ENCODE measurements around the gene MAGEA11. TPM values are rescaled to one million over a fixed set of nuclear protein-coding genes. Genes with fewer than 3 reads are reported as not detected.
"Not testable (repeated sequence)": the region's sequence is repeated elsewhere in the genome, so short reads cannot be mapped to it uniquely, and the experiment has no call there.

MAGEA11 gene
- total RNA-seq, 2 experiments from 2014 or later = not detected

DNA sequence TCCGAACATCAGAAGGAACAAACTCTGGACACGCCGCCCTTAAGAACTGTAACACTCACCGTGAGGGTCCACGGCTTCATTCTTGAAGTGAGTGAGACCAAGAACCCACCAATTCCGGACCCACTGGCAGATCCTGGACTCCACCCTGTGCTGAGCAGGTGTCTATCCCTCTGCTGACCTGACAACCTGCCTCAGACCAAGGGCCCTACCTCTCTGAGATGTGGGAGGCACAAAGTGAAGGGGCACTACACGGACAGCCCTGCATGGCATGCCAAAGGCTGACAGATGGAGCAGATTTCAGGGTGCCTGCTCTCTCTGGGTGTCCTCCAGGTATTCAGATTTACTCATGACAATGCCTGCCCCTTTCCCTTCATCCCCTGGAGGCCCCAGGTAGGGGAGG lies 48.0 kb downstream of the MAGEA11 start:
- Histone ChIP-seq H3K79me2 (ENCODE audit: insufficient read depth, low read depth, low read length) (no peaks in the 10 kb centered on the region), H3K4me1 (ENCODE audit: insufficient read depth, low read length, poor library complexity, severe bottlenecking) (no peaks in the 10 kb centered on the region), H3K4me2 (ENCODE audit: low read length) (no peak overlapping the region), H3K9me2 (ENCODE audit: insufficient read depth, low read length) (no peaks in the 10 kb centered on the region), H4K20me1 (ENCODE audit: insufficient read depth, low read length) (no peaks in the 10 kb centered on the region), H3K9me3 (ENCODE audit: low read length) (no peaks in the 10 kb centered on the region), H3K27ac (ENCODE audit: low read depth, low read length, poor library complexity, severe bottlenecking) (no peak overlapping the region), H3K36me3 (ENCODE audit: insufficient read depth, low read length) (no peaks in the 10 kb centered on the region), H2AFZ (ENCODE audit: low read length) (no peak overlapping the region), H3K4me3 (ENCODE audit: low read depth, low read length, poor library complexity, severe bottlenecking) (no peak overlapping the region)
- ChIA-PET CTCF (ENCODE audit: unreplicated experiment) (no interaction called here), POLR2A (interaction anchor here (0.6 kb wide), 1 partner anchor 788 kb away, joined by 3 read pairs; no protein-coding TSS in a partner anchor)
- no peak for TF ChIP-seq EZH2phosphoT487 (IDR thresholded peaks at IDR 0.05; ENCODE audit: borderline replicate concordance, low read depth, low read length)
- TF ChIP-seq CTCF (conservative IDR thresholded peaks at IDR 0.05; ENCODE audit: low read length) = no peak
- intact Hi-C loops (cut with micrococcal nuclease; ENCODE audit: unreplicated experiment) = no loop called here
- DNase-seq (ENCODE audit: low spot score) = no peak
- BruUV-seq (replicated peaks) = no TSS peak

GRCh38 chrX:149760965-149761364 lies 49.1 kb downstream of the MAGEA11 start:
- no peaks in the 10 kb centered on the region for H3K9me2 ChIP-seq (ENCODE audit: insufficient read depth, low read length)
- H4K20me1 ChIP-seq (ENCODE audit: insufficient read depth, low read length) = no peaks in the 10 kb centered on the region
- no peaks in the 10 kb centered on the region for H3K36me3 ChIP-seq (ENCODE audit: insufficient read depth, low read length)
- H3K4me1 ChIP-seq (ENCODE audit: insufficient read depth, low read length, poor library complexity, severe bottlenecking) = no peaks in the 10 kb centered on the region
- H3K27ac ChIP-seq (ENCODE audit: low read depth, low read length, poor library complexity, severe bottlenecking) = no peak overlapping the region
- no peaks in the 10 kb centered on the region for H3K9me3 ChIP-seq (ENCODE audit: low read length)
- POLR2A ChIA-PET = no interaction called here
- no peak overlapping the region for H3K4me3 ChIP-seq (ENCODE audit: low read depth, low read length, poor library complexity, severe bottlenecking)
- TF ChIP-seq EZH2phosphoT487 (IDR thresholded peaks at IDR 0.05; ENCODE audit: borderline replicate concordance, low read depth, low read length) = no peak
- no peak for TF ChIP-seq CTCF (conservative IDR thresholded peaks at IDR 0.05; ENCODE audit: low read length)
- intact Hi-C loops (cut with micrococcal nuclease; ENCODE audit: unreplicated experiment) = no loop called here
- CTCF ChIA-PET (ENCODE audit: unreplicated experiment) = no interaction called here
- H3K79me2 ChIP-seq (ENCODE audit: insufficient read depth, low read depth, low read length) = no peaks in the 10 kb centered on the region
- H2AFZ ChIP-seq (ENCODE audit: low read length) = no peak overlapping the region
- BruUV-seq (replicated peaks) = no TSS peak
- no peak overlapping the region for H3K4me2 ChIP-seq (ENCODE audit: low read length)
- no peak for DNase-seq (ENCODE audit: low spot score)

- H3K27ac ChIP-seq (ENCODE audit: low read depth, low read length, poor library complexity, severe bottlenecking); H3K4me1 ChIP-seq (ENCODE audit: insufficient read depth, low read length, poor library complexity, severe bottlenecking); H3K4me2 ChIP-seq (ENCODE audit: low read length); CTCF ChIA-PET (ENCODE audit: unreplicated experiment); H3K9me3 ChIP-seq (ENCODE audit: low read length); H3K9me2 ChIP-seq (ENCODE audit: insufficient read depth, low read length); intact Hi-C loops (cut with micrococcal nuclease; ENCODE audit: unreplicated experiment); BruUV-seq (replicated peaks); H3K36me3 ChIP-seq (ENCODE audit: insufficient read depth, low read length); H3K79me2 ChIP-seq (ENCODE audit: insufficient read depth, low read depth, low read length); H2AFZ ChIP-seq (ENCODE audit: low read length); H4K20me1 ChIP-seq (ENCODE audit: insufficient read depth, low read length); POLR2A ChIA-PET; DNase-seq (ENCODE audit: low spot score); H3K4me3 ChIP-seq (ENCODE audit: low read depth, low read length, poor library complexity, severe bottlenecking): not testable (repeated sequence)
Observed at GRCh38 chrX:149761858-149762674, 50.2 kb downstream of the MAGEA11 start.

Data from OCI-LY7 (cell line).